GM12878 (cell line): ENCODE data around the gene SIDT1. TPM values are rescaled to one million over a fixed set of nuclear protein-coding genes. Genes with fewer than 3 reads are reported as not detected.

Source experiments
- ATAC-seq: fragments of 200-7000 bp; cut with Tn5 transposase; 3 replicates; pipeline ENCODE4 v1.9.1; 2020; ENCODE audit warnings: mild to moderate bottlenecking, moderate library complexity
- BruUV-seq: library from RNA; stranded (reverse); fragments of 400-500 nt; replicated peaks from 2 replicates; lab custom pipeline; 2021; lab: Mats Ljungman, UMichigan
- CTCF ChIA-PET: fragments of 300-600 bp; sonication (Branson Sonifier 250); formaldehyde crosslinking; extraction: SDS; loops from one replicate; lab custom pipeline; 2021; ENCODE audit warnings: inconsistent platforms; lab: Yijun Ruan, JAX
- POLR2A ChIA-PET: fragments of 350-600 bp; formaldehyde crosslinking; extraction: SDS; loops from one replicate; lab custom pipeline; 2021; ENCODE audit warnings: inconsistent platforms; lab: Charles Lee
- RAD21 ChIA-PET: fragments of 300-600 bp; sonication (Branson Sonifier 250); formaldehyde crosslinking; loops from one replicate; lab custom pipeline; 2023; ENCODE audit warnings: antibody characterized with exemption; ENCODE audit not compliant: unreplicated experiment; lab: Charles Lee
- SMC1A ChIA-PET: fragments of 300-600 bp; sonication (Branson Sonifier 250); formaldehyde crosslinking; loops from one replicate; lab custom pipeline; 2023; ENCODE audit not compliant: unreplicated experiment, uncharacterized antibody; lab: Charles Lee
- DNase-seq: peaks from one replicate; pipeline ENCODE4 v3.0.0-alpha.2; 2011; ENCODE audit warnings: low read depth, low spot score
- FAIRE-seq: peaks from 3 replicates; lab custom pipeline; 2011; peaks lifted over from hg19 to GRCh38; lab: Jason Lieb, UNC
- H2AFZ ChIP-seq: 2 replicates; pipeline ENCODE4 v1.6.0; 2011; ENCODE audit warnings: low read depth, low read length, control low read depth; ENCODE audit not compliant: control insufficient read depth
- H3K27ac ChIP-seq: 2 replicates; pipeline ENCODE4 v1.5.1; 2011; ENCODE audit warnings: control low read depth; ENCODE audit not compliant: control insufficient read depth, insufficient read depth
- H3K27me3 ChIP-seq, 2 experiments: replicated peaks in 1 of 2; 2 replicates each; pipeline versions ENCODE4 v1.6.0 to v1.6.1; 2011; ENCODE audit warnings: low read length in 1 of 2; ENCODE audit not compliant: control insufficient read depth in 2 of 2, insufficient read depth in 2 of 2
- H3K36me3 ChIP-seq, 2 experiments: 2 replicates each; pipeline ENCODE4 v1.5.1; 2011; ENCODE audit warnings: low read length in 1 of 2; ENCODE audit not compliant: control insufficient read depth in 2 of 2, insufficient read depth in 2 of 2
- H3K4me1 ChIP-seq: 2 replicates; pipeline ENCODE4 v1.6.1; 2011; ENCODE audit warnings: mild to moderate bottlenecking, low read length, moderate library complexity, mixed read lengths; ENCODE audit not compliant: control insufficient read depth, insufficient read depth
- H3K4me2 ChIP-seq: 2 replicates; pipeline ENCODE4 v1.6.0; 2011; ENCODE audit warnings: control low read depth; ENCODE audit not compliant: control insufficient read depth, insufficient read depth
- H3K4me3 ChIP-seq: fragments of 200-600 bp; sonication (generic); 2 replicates; pipeline ENCODE4 v1.5.1; 2016
- H3K79me2 ChIP-seq: 2 replicates; pipeline ENCODE4 v1.6.0; 2011; ENCODE audit warnings: low read length; ENCODE audit not compliant: control insufficient read depth, insufficient read depth
- H3K9ac ChIP-seq: 2 replicates; pipeline ENCODE4 v1.8.0; 2011; ENCODE audit warnings: low read length, control low read depth, mixed read lengths; ENCODE audit not compliant: control insufficient read depth, insufficient read depth
- H3K9me3 ChIP-seq: replicated peaks from 3 replicates; pipeline ENCODE4 v1.5.1; 2011; ENCODE audit warnings: mild to moderate bottlenecking, low read length; ENCODE audit not compliant: control insufficient read depth, insufficient read depth
- H4K20me1 ChIP-seq: 2 replicates; pipeline ENCODE4 v1.6.0; 2011; ENCODE audit not compliant: control insufficient read depth, insufficient read depth
- CHD1 ChIP-seq: IDR thresholded peaks from 2 replicates; pipeline ENCODE4 v1.6.1; 2012; ENCODE audit warnings: low read depth, low read length, improper control_type of control experiment
- CHD2 ChIP-seq: IDR thresholded peaks from 2 replicates; pipeline ENCODE4 v1.6.1; 2011; ENCODE audit warnings: low read depth, low read length, improper control_type of control experiment, borderline replicate concordance
- EZH2 ChIP-seq: IDR thresholded peaks from 2 replicates; pipeline ENCODE4 v1.6.1; 2012; ENCODE audit warnings: low read depth, mild to moderate bottlenecking, control low read depth, inconsistent platforms, low read length, borderline replicate concordance; ENCODE audit not compliant: control insufficient read depth
- IKZF1 ChIP-seq: fragments of 450-650 bp; conservative IDR thresholded peaks from 2 replicates; pipeline ENCODE4 v1.6.1; 2017; ENCODE audit warnings: antibody characterized with exemption, mild to moderate bottlenecking
- IKZF2 ChIP-seq, 2 experiments: fragments of 450-650 bp; IDR thresholded peaks; 2 replicates each; pipeline ENCODE4 v1.6.1; 2017; ENCODE audit warnings: mild to moderate bottlenecking in 2 of 2, moderate library complexity in 2 of 2
- MYC ChIP-seq: IDR thresholded peaks from 2 replicates; pipeline ENCODE4 v1.6.1; 2011; ENCODE audit warnings: mild to moderate bottlenecking, low read length, moderate library complexity, inconsistent platforms; ENCODE audit not compliant: insufficient read depth, insufficient replicate concordance, insufficient read length, severe bottlenecking
- NR2F1 ChIP-seq: fragments of 450-650 bp; conservative IDR thresholded peaks from 2 replicates; pipeline ENCODE4 v1.6.1; 2017; ENCODE audit warnings: mild to moderate bottlenecking
- PAX5 ChIP-seq: IDR thresholded peaks from 2 replicates; pipeline ENCODE4 v1.6.1; 2011; ENCODE audit warnings: low read depth, low read length, borderline replicate concordance
- REST ChIP-seq: IDR thresholded peaks from 2 replicates; pipeline ENCODE4 v1.6.1; 2012; ENCODE audit warnings: mild to moderate bottlenecking, low read depth, low read length
- RFX5 ChIP-seq: IDR thresholded peaks from 2 replicates; pipeline ENCODE4 v1.6.1; 2011; ENCODE audit warnings: low read depth, low read length, improper control_type of control experiment
- SREBF1 ChIP-seq: IDR thresholded peaks from 2 replicates; pipeline ENCODE4 v1.6.1; 2012; ENCODE audit warnings: mild to moderate bottlenecking, low read length
- SUZ12 ChIP-seq: fragments of 200-600 bp; sonication (generic); IDR thresholded peaks from one replicate; pipeline ENCODE4 v1.6.1; 2018; ENCODE audit warnings: antibody characterized with exemption, mild to moderate bottlenecking; ENCODE audit not compliant: unreplicated experiment
- WRNIP1 ChIP-seq: IDR thresholded peaks from 2 replicates; pipeline ENCODE4 v1.6.1; 2011; ENCODE audit warnings: low read depth, low read length, improper control_type of control experiment, borderline replicate concordance
- ZNF592 ChIP-seq: fragments of 450-650 bp; IDR thresholded peaks from 2 replicates; pipeline ENCODE4 v1.6.1; 2017; ENCODE audit warnings: mild to moderate bottlenecking, moderate library complexity
- ZNF622 ChIP-seq: fragments of 450-650 bp; IDR thresholded peaks from 2 replicates; pipeline ENCODE4 v1.6.1; 2017; ENCODE audit warnings: mild to moderate bottlenecking, inconsistent platforms
- WGBS: methylation state at CpG from one replicate; pipeline ENCODE4 v1.1.6; 2016; ENCODE audit warnings: low lambda C conversion rate; ENCODE audit not compliant: insufficient replicate concordance, insufficient coverage; ENCODE audit errors: missing lambda C conversion rate; 5-methylcytosine and 5-hydroxymethylcytosine counted together
- in situ Hi-C: fragments of 300-500 bp; cut with MboI; formaldehyde crosslinking; loops from 9 replicates; pipeline ENCODE4 v1.14.3; 2018; ENCODE audit warnings: mixed read lengths
- intact Hi-C: fragments of 100-400 bp; cut with micrococcal nuclease; formaldehyde crosslinking; loops from one replicate; pipeline ENCODE4 v1.14.2; 2022; ENCODE audit not compliant: unreplicated experiment
- polyA plus RNA-seq, 11 experiments: library from polyadenylated mRNA; depleted of rRNA in 4 of 11; unstranded in 6 of 11; stranded (reverse) in 5 of 11; fragments of >200 nt; fragmentation: Nextera tagmentation in 4 of 11; fragmentation: Illumina TruSeq in 1 of 11; extraction: Ambion mirVana in 4 of 11; extraction: Trizol in 1 of 11; gene quantifications; 1 replicate in 1 of 11; 2 replicates in 10 of 11; pipeline versions ENCODE4 v1.2.1 to v1.2.3, GENCODE V29; 2011 to 2016; ENCODE audit warnings: inconsistent platforms in 2 of 11, missing spikeins in 2 of 11, low read depth in 1 of 11
- total RNA-seq, 4 experiments: library from RNA; depleted of rRNA in 3 of 4; stranded (reverse); fragments of >200 nt in 3 of 4; fragmentation: Illumina TruSeq in 1 of 4; extraction: Trizol in 1 of 4; gene quantifications; 2 replicates each; pipeline versions ENCODE4 v1.2.1 to v1.2.3, GENCODE V29; 2013 to 2021

SIDT1 gene
- total and polyA plus RNA-seq, 10 of the 15 experiments (the other 5 are each of a cell fraction or from before 2014, with no cell fraction given): 3.0 to 45.0 (median 26.6) TPM

- TF ChIP-seq NR2F1: no peak
- no peak for TF ChIP-seq SUZ12
- TF ChIP-seq IKZF1: peak; percentile 57; the same call in 1 of the 2 replicates
- no peak for TF ChIP-seq WRNIP1
- peak; percentile 73 for TF ChIP-seq RFX5
- TF ChIP-seq IKZF2 (IDR thresholded peaks at IDR 0.05): peak; percentile 91 to 93
- TF ChIP-seq, all 136 proteins: peak for 28
Observed at GRCh38 chr3:113546414-113546893, 14.1 kb downstream of the SIDT1 start (continued).

GRCh38 chr3:113548501-113548900, 16.1 kb downstream of the SIDT1 start:
- ChIA-PET RAD21 (interaction anchor here (1.3 to 1.4 kb wide), 2 partner anchors 52 to 55 kb away, joined by 4 to 5 read pairs; no protein-coding TSS in a partner anchor), POLR2A (interaction anchor here (1.0 kb wide), 1 partner anchor 15 kb away, joined by 3 read pairs; no protein-coding TSS in a partner anchor), SMC1A (interaction anchor here (0.9 to 2.5 kb wide), 2 partner anchors 29 to 56 kb away, joined by 3 to 10 read pairs; no protein-coding TSS in a partner anchor), CTCF (interaction anchor here (1.0 to 9.2 kb wide), 3 partner anchors 12 to 55 kb away, joined by 6 to 74 read pairs (median 12); no protein-coding TSS in a partner anchor)
- Histone ChIP-seq H3K79me2 (peaks cover 76% of the 10 kb centered on the region), H3K9me3 (peaks cover 8% of the 10 kb centered on the region), H3K36me3 (peaks cover 0 to 15% of the 10 kb centered on the region in 2 experiments; a peak in 2 of 4 replicates), H3K9ac (no peak overlapping the region), H3K4me2 (peak overlapping the region; percentile 46), H2AFZ (no peak overlapping the region), H4K20me1 (no peaks in the 10 kb centered on the region), H3K4me1 (peaks cover 26% of the 10 kb centered on the region), H3K4me3 (no peak overlapping the region), H3K27ac (peak overlapping the region; percentile 76; the same call in 1 of the 2 replicates), H3K27me3 (no peaks in the 10 kb centered on the region)
- in situ Hi-C loops (no loop called here), intact Hi-C loops (no loop called here)
- FAIRE-seq (no peak), ATAC-seq (no peak), DNase-seq (no peak)
- WGBS: 94% methylated on average over 2 of the region's 2 CpGs
- BruUV-seq: no TSS peak
- TF ChIP-seq PAX5 (no peak), CHD2 (no peak), SREBF1 (no peak), MYC (no peak), ZNF592 (no peak), REST (no peak), RFX5 (no peak), CHD1 (no peak), ZNF622 (no peak), EZH2 (no peak)
